ENCODE measurements around the gene CLEC16A. TPM values are rescaled to one million over a fixed set of nuclear protein-coding genes. Genes with fewer than 3 reads are reported as not detected.

CLEC16A gene
- total and polyA plus RNA-seq, 2 experiments from 2014 or later: 9.9 to 24.1 TPM

GRCh38 chr16:11201498-11202259 is 257.3 kb downstream of the CLEC16A start (continued):
- no peak for TF ChIP-seq JUNB (IDR thresholded peaks at IDR 0.05; ENCODE audit: unreplicated experiment)

- Histone ChIP-seq H3K4me3 (peak overlapping the region; percentile 28; the same call in 1 of the 2 replicates), H3K79me2 (replicated peaks; ENCODE audit: insufficient read depth) (no peaks in the 10 kb centered on the region), H3K27ac (ENCODE audit: low read depth) (no peak overlapping the region), H2AFZ (peak overlapping the region; percentile 53), H3K27me3 (ENCODE audit: insufficient read depth) (no peaks in the 10 kb centered on the region), H3K9me2 (ENCODE audit: insufficient read depth) (no peaks in the 10 kb centered on the region), H3K4me1 (ENCODE audit: insufficient read depth) (peaks cover 26% of the 10 kb centered on the region), H3K36me3 (ENCODE audit: insufficient read depth) (no peaks in the 10 kb centered on the region), H3F3A (replicated peaks; ENCODE audit: low read depth) (no peaks in the 10 kb centered on the region), H3K4me2 (peak overlapping the region; percentile 71), H4K20me1 (replicated peaks; ENCODE audit: insufficient read depth) (no peaks in the 10 kb centered on the region)
- Mint-ChIP-seq H3K27me3 (ENCODE audit: insufficient read depth, low read depth, poor library complexity) (peaks cover 11% of the 10 kb centered on the region), H3K4me1 (peaks cover 41% of the 10 kb centered on the region), H3K4me3 (peak overlapping the region; percentile 26; the same call in 1 of the 3 replicates), H3K9me3 (peaks cover 5% of the 10 kb centered on the region; the same call in 2 of the 3 replicates), H3K27ac (peak overlapping the region; percentile 97), H3K36me3 (ENCODE audit: low read depth) (no peaks in the 10 kb centered on the region)
- peak; percentile 52 for ATAC-seq
- no peak for DNase-seq (ENCODE audit: low spot score)
- TF ChIP-seq STAT1 (IDR thresholded peaks at IDR 0.05; ENCODE audit: unreplicated experiment) (no peak), CTCF (conservative IDR thresholded peaks at IDR 0.05; ENCODE audit: low read depth in 2 of 2) (no peak), ZNF462 (CRISPR knock-in tag; IDR thresholded peaks at IDR 0.05) (no peak), POLR2AphosphoS5 (IDR thresholded peaks at IDR 0.05; ENCODE audit: low read depth) (no peak), EZH2phosphoT487 (IDR thresholded peaks at IDR 0.05; ENCODE audit: unreplicated experiment) (no peak), ZNF331 (CRISPR knock-in tag; IDR thresholded peaks at IDR 0.05; ENCODE audit: low read depth) (no peak), ZNF114 (CRISPR knock-in tag; IDR thresholded peaks at IDR 0.05) (no peak), EZH2 (IDR thresholded peaks at IDR 0.05; ENCODE audit: low read depth, unreplicated experiment) (no peak), REST (IDR thresholded peaks at IDR 0.05; ENCODE audit: unreplicated experiment) (no peak), NANOG (IDR thresholded peaks at IDR 0.05; ENCODE audit: borderline replicate concordance) (no peak), CREB1 (CRISPR knock-in tag; IDR thresholded peaks at IDR 0.05; ENCODE audit: low read depth) (no peak)
Measured at GRCh38 chr16:11202260-11203091, 258.1 kb downstream of the CLEC16A start.

Data from GM23338 (cell line).